GM23338 (cell line): ENCODE data around the gene CRYBG1. TPM values are rescaled to one million over a fixed set of nuclear protein-coding genes. Genes with fewer than 3 reads are reported as not detected.

Experiments used
- ATAC-seq: fragments of 200-7000 bp; cut with Tn5 transposase; 3 replicates; pipeline ENCODE4 v1.9.1; 2020
- DNase-seq: peaks from one replicate; pipeline ENCODE4 v3.0.0-alpha.2; 2015; ENCODE audit warnings: low spot score
- H2AFZ ChIP-seq: fragments of 200-600 bp; sonication (generic); 2 replicates; pipeline ENCODE4 v1.8.0; 2016; ENCODE audit warnings: antibody characterized with exemption, mild to moderate bottlenecking, moderate library complexity
- H3F3A ChIP-seq: fragments of 200-600 bp; sonication (generic); replicated peaks from 2 replicates; pipeline ENCODE4 v1.8.0; 2017; ENCODE audit warnings: antibody characterized with exemption, mixed run types, low read depth
- H3K27ac ChIP-seq: fragments of 200-600 bp; sonication (generic); 2 replicates; pipeline ENCODE4 v1.6.1; 2016; ENCODE audit warnings: low read depth
- H3K27me3 ChIP-seq: fragments of 200-600 bp; sonication (generic); 2 replicates; pipeline ENCODE4 v1.8.0; 2016; ENCODE audit warnings: mild to moderate bottlenecking, mixed run types, moderate library complexity; ENCODE audit not compliant: insufficient read depth
- H3K36me3 ChIP-seq: fragments of 200-600 bp; sonication (generic); 2 replicates; pipeline ENCODE4 v1.8.0; 2016; ENCODE audit warnings: mild to moderate bottlenecking; ENCODE audit not compliant: insufficient read depth
- H3K4me1 ChIP-seq: fragments of 200-600 bp; sonication (generic); 2 replicates; pipeline ENCODE4 v1.8.0; 2016; ENCODE audit warnings: mild to moderate bottlenecking, moderate library complexity; ENCODE audit not compliant: insufficient read depth
- H3K4me2 ChIP-seq: fragments of 200-600 bp; sonication (generic); 2 replicates; pipeline ENCODE4 v1.7.1; 2017; ENCODE audit warnings: mixed run types
- H3K4me3 ChIP-seq: fragments of 200-600 bp; sonication (generic); 2 replicates; pipeline ENCODE4 v1.6.1; 2016; ENCODE audit warnings: mixed run types
- H3K79me2 ChIP-seq: fragments of 200-600 bp; sonication (generic); replicated peaks from 2 replicates; pipeline ENCODE4 v1.8.0; 2017; ENCODE audit warnings: mild to moderate bottlenecking; ENCODE audit not compliant: insufficient read depth
- H3K9me2 ChIP-seq: fragments of 200-600 bp; sonication (generic); 2 replicates; pipeline ENCODE4 v1.8.0; 2017; ENCODE audit not compliant: insufficient read depth
- H4K20me1 ChIP-seq: fragments of 200-600 bp; sonication (generic); replicated peaks from 2 replicates; pipeline ENCODE4 v1.8.0; 2017; ENCODE audit warnings: mild to moderate bottlenecking; ENCODE audit not compliant: insufficient read depth
- H3K27ac Mint-ChIP-seq: 2 replicates; pipeline ENCODE4 v1.8.0; 2020; ENCODE audit warnings: inconsistent platforms, mild to moderate bottlenecking, moderate library complexity, mixed read lengths
- H3K27me3 Mint-ChIP-seq: 3 replicates; pipeline ENCODE4 v1.8.0; 2022; ENCODE audit warnings: low read depth, mild to moderate bottlenecking, moderate library complexity, mixed read lengths, inconsistent platforms; ENCODE audit not compliant: insufficient read depth, poor library complexity
- H3K36me3 Mint-ChIP-seq: 3 replicates; pipeline ENCODE4 v1.8.0; 2021; ENCODE audit warnings: low read depth, mild to moderate bottlenecking, inconsistent platforms, moderate library complexity, mixed read lengths
- H3K4me1 Mint-ChIP-seq: 3 replicates; pipeline ENCODE4 v1.8.0; 2020; ENCODE audit warnings: mild to moderate bottlenecking, inconsistent platforms, mixed read lengths
- H3K4me3 Mint-ChIP-seq: 3 replicates; pipeline ENCODE4 v1.8.0; 2021; ENCODE audit warnings: moderate library complexity, mild to moderate bottlenecking, inconsistent platforms, mixed read lengths
- H3K9me3 Mint-ChIP-seq: 3 replicates; pipeline ENCODE4 v1.8.0; 2020; ENCODE audit warnings: moderate library complexity, mild to moderate bottlenecking, inconsistent platforms, mixed read lengths
- JUNB ChIP-seq: IDR thresholded peaks from one replicate; pipeline ENCODE4 v1.6.1; 2016; ENCODE audit warnings: antibody characterized with exemption; ENCODE audit not compliant: unreplicated experiment
- NANOG ChIP-seq: IDR thresholded peaks from 2 replicates; pipeline ENCODE4 v1.6.1; 2016; ENCODE audit warnings: antibody characterized with exemption, borderline replicate concordance
- STAT1 ChIP-seq: IDR thresholded peaks from one replicate; pipeline ENCODE4 v1.6.1; 2016; ENCODE audit warnings: antibody characterized with exemption; ENCODE audit not compliant: unreplicated experiment
- ZNF114 ChIP-seq: fragments of 250-450 bp; sonication (Bioruptor Pico); IDR thresholded peaks from 2 replicates; pipeline ENCODE4 v1.5.0; 2020; ENCODE audit warnings: mild to moderate bottlenecking, moderate library complexity
- polyA plus RNA-seq: library from polyadenylated mRNA; unstranded; fragments of >200 nt; fragmentation: Nextera tagmentation; extraction: Ambion mirVana; gene quantifications from 2 replicates; pipeline ENCODE4 v1.2.1, GENCODE V29; 2016
- total RNA-seq: library from RNA; depleted of rRNA; stranded (reverse); fragments of >200 nt; shearing (Covaris generic); gene quantifications from 2 replicates; pipeline ENCODE4 v1.2.3, GENCODE V29; 2014
- TF ChIP-seq, protein P1 (sequence below): fragments of 250-450 bp; sonication (Bioruptor Pico); IDR thresholded peaks from 2 replicates; pipeline ENCODE4 v1.5.0; 2020; ENCODE audit warnings: mild to moderate bottlenecking, moderate library complexity
- TF ChIP-seq, protein P2 (sequence below), 2 experiments: fragments of 200-600 bp in 1 of 2; sonication (generic) in 1 of 2; conservative IDR thresholded peaks; 2 replicates each; pipeline versions ENCODE4 v1.5.1 to v1.6.1; 2016 to 2017; ENCODE audit warnings: antibody characterized with exemption in 2 of 2, low read depth in 2 of 2, mild to moderate bottlenecking in 2 of 2, moderate library complexity in 1 of 2
- TF ChIP-seq, protein P3 (sequence below): IDR thresholded peaks from 2 replicates; pipeline ENCODE4 v1.6.1; 2016; ENCODE audit warnings: antibody characterized with exemption

CRYBG1 gene
- total and polyA plus RNA-seq, 2 experiments from 2014 or later = 3.7 to 17.2 TPM

DNA sequence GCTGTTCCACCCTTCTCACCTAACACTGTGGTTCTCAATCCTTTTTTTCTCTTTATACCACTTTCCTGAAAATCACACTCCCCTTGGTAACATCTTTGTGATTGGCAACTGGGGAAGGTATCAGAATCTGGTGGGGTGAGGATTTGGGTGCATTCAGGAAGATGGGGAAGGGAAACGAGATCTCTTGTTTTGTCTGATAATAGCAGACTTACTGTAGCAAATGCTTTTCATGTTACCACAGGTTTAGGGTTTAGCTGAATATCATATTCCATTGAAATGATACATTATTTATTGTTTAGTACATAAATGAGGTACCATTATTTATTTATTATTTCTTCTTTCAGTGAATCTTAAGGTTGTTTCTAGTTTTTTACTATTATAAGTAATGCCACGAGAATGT lies 168.0 kb downstream of the CRYBG1 start (continued):
- TF ChIP-seq, protein P1, sequence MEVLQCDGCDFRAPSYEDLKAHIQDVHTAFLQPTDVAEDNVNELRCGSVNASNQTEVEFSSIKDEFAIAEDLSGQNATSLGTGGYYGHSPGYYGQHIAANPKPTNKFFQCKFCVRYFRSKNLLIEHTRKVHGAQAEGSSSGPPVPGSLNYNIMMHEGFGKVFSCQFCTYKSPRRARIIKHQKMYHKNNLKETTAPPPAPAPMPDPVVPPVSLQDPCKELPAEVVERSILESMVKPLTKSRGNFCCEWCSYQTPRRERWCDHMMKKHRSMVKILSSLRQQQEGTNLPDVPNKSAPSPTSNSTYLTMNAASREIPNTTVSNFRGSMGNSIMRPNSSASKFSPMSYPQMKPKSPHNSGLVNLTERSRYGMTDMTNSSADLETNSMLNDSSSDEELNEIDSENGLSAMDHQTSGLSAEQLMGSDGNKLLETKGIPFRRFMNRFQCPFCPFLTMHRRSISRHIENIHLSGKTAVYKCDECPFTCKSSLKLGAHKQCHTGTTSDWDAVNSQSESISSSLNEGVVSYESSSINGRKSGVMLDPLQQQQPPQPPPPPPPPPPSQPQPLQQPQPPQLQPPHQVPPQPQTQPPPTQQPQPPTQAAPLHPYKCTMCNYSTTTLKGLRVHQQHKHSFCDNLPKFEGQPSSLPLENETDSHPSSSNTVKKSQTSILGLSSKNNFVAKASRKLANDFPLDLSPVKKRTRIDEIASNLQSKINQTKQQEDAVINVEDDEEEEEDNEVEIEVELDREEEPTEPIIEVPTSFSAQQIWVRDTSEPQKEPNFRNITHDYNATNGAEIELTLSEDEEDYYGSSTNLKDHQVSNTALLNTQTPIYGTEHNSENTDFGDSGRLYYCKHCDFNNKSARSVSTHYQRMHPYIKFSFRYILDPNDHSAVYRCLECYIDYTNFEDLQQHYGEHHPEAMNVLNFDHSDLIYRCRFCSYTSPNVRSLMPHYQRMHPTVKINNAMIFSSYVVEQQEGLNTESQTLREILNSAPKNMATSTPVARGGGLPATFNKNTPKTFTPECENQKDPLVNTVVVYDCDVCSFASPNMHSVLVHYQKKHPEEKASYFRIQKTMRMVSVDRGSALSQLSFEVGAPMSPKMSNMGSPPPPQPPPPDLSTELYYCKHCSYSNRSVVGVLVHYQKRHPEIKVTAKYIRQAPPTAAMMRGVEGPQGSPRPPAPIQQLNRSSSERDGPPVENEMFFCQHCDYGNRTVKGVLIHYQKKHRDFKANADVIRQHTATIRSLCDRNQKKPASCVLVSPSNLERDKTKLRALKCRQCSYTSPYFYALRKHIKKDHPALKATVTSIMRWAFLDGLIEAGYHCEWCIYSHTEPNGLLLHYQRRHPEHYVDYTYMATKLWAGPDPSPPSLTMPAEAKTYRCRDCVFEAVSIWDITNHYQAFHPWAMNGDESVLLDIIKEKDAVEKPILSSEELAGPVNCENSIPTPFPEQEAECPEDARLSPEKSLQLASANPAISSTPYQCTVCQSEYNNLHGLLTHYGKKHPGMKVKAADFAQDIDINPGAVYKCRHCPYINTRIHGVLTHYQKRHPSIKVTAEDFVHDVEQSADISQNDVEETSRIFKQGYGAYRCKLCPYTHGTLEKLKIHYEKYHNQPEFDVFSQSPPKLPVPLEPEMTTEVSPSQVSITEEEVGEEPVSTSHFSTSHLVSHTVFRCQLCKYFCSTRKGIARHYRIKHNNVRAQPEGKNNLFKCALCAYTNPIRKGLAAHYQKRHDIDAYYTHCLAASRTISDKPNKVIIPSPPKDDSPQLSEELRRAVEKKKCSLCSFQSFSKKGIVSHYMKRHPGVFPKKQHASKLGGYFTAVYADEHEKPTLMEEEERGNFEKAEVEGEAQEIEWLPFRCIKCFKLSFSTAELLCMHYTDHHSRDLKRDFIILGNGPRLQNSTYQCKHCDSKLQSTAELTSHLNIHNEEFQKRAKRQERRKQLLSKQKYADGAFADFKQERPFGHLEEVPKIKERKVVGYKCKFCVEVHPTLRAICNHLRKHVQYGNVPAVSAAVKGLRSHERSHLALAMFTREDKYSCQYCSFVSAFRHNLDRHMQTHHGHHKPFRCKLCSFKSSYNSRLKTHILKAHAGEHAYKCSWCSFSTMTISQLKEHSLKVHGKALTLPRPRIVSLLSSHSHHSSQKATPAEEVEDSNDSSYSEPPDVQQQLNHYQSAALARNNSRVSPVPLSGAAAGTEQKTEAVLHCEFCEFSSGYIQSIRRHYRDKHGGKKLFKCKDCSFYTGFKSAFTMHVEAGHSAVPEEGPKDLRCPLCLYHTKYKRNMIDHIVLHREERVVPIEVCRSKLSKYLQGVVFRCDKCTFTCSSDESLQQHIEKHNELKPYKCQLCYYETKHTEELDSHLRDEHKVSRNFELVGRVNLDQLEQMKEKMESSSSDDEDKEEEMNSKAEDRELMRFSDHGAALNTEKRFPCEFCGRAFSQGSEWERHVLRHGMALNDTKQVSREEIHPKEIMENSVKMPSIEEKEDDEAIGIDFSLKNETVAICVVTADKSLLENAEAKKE (CRISPR knock-in tag) = no peak
- TF ChIP-seq, protein P2, sequence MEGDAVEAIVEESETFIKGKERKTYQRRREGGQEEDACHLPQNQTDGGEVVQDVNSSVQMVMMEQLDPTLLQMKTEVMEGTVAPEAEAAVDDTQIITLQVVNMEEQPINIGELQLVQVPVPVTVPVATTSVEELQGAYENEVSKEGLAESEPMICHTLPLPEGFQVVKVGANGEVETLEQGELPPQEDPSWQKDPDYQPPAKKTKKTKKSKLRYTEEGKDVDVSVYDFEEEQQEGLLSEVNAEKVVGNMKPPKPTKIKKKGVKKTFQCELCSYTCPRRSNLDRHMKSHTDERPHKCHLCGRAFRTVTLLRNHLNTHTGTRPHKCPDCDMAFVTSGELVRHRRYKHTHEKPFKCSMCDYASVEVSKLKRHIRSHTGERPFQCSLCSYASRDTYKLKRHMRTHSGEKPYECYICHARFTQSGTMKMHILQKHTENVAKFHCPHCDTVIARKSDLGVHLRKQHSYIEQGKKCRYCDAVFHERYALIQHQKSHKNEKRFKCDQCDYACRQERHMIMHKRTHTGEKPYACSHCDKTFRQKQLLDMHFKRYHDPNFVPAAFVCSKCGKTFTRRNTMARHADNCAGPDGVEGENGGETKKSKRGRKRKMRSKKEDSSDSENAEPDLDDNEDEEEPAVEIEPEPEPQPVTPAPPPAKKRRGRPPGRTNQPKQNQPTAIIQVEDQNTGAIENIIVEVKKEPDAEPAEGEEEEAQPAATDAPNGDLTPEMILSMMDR (conservative IDR thresholded peaks at IDR 0.05; ENCODE audit: low read depth in 2 of 2) = no peak
- TF ChIP-seq STAT1 (no peak), ZNF114 (CRISPR knock-in tag) (no peak)
- TF ChIP-seq, protein P3, sequence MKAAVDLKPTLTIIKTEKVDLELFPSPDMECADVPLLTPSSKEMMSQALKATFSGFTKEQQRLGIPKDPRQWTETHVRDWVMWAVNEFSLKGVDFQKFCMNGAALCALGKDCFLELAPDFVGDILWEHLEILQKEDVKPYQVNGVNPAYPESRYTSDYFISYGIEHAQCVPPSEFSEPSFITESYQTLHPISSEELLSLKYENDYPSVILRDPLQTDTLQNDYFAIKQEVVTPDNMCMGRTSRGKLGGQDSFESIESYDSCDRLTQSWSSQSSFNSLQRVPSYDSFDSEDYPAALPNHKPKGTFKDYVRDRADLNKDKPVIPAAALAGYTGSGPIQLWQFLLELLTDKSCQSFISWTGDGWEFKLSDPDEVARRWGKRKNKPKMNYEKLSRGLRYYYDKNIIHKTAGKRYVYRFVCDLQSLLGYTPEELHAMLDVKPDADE = no peak

DNA sequence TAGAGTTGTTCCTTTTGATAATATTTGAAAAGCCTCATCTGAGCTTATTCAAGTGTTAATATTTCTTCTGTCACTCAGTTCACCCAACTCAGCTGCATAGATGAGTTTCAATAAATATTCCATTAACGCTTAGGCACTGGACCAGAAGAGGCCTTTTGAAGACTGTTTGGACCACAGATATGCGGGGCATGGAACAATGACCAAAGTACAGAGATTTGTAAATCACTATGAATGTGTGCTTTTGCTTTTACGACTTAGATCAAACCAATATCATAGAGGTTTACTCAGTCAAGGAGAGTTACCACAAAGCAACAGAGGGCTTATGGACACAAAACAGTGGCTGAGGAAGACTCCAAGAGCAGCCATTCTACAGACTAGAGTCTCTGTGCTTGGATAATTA lies 168.9 kb downstream of the CRYBG1 start:
- H3K27ac ChIP-seq = no peak overlapping the region
- no peak overlapping the region for H3K4me3 ChIP-seq
- H4K20me1 ChIP-seq = no peaks in the 10 kb centered on the region
- ATAC-seq (no peak), DNase-seq (no peak)
- no peaks in the 10 kb centered on the region for H3K27me3 Mint-ChIP-seq
- H3K36me3 ChIP-seq = no peaks in the 10 kb centered on the region
- H3K9me3 Mint-ChIP-seq = no peaks in the 10 kb centered on the region
- H3K4me3 Mint-ChIP-seq = no peak overlapping the region
- no peaks in the 10 kb centered on the region for H3K79me2 ChIP-seq
- no peaks in the 10 kb centered on the region for H3K36me3 Mint-ChIP-seq
- no peak overlapping the region for H3K4me2 ChIP-seq
- H3K27me3 ChIP-seq = no peaks in the 10 kb centered on the region
- H3K4me1 Mint-ChIP-seq = peaks cover 16% of the 10 kb centered on the region; the same call in 2 of the 3 replicates
- H3K9me2 ChIP-seq = no peaks in the 10 kb centered on the region
- H2AFZ ChIP-seq = no peak overlapping the region
- H3K27ac Mint-ChIP-seq = no peak overlapping the region
- H3K4me1 ChIP-seq = 0 out of 2 replicates have a peak, but pooled peaks cover 4% of the 10 kb centered on the region
- H3F3A ChIP-seq = no peaks in the 10 kb centered on the region
- TF ChIP-seq JUNB (no peak), NANOG (no peak), STAT1 (no peak)
- TF ChIP-seq, protein P2 (conservative IDR thresholded peaks at IDR 0.05; ENCODE audit: low read depth in 2 of 2) = no peak
